ENCODE results near the gene TDG.

The TDG gene

GRCh38 chr12:103928682-103929045 is 37.0 kb upstream of the TDG start:
- peak overlapping the region; percentile 63 for H4K8ac ChIP-seq (ENCODE audit: low read length)
- H2BK5ac ChIP-seq (ENCODE audit: low read depth, low read length, poor library complexity, severe bottlenecking) = no peak overlapping the region
- H3K18ac ChIP-seq (ENCODE audit: low read depth in 1 of 2, low read length in 2 of 2) = no peak overlapping the region

DNA sequence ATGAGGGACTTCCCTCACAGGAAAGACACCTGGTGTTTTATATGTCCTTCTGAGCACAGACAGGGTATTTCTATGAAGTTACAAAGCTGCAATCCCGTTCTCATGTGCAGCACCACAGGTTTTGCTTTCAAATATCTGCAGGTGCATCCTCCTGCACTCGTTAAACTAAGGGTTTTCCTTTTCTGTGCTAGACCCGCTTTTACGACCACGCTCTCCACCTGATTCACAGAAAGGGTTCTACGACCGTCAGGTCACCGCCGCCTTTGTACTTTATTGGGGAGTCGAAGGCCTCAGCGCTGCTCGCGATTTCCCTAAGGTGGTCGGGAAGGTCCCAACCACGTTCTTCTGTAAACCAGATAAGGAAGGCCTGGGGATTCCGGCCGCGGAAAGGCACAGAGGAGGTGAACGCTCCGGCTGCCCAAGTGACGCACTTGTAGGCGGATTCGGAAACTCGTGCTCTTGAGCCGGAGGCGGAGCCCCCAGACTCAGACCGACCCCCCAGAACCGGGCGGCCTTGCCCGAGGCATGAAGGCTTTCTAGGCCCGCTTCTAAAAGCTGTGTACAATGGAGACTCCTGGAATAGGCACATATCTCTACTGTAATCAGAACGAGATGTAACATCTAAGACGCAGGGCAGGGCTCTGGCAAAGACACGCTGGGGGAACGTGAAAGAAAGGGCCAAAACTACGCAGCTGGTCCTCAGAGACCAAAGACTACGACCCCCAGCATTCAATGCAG is 36.5 kb upstream of the TDG start:
- peaks cover 3% of the 10 kb centered on the region for H3K79me1 ChIP-seq (replicated peaks; ENCODE audit: low read length, poor library complexity, severe bottlenecking)
- DNase-seq = peak; percentile 92
- WGBS = 1% methylated on average over 37 of the region's 37 CpGs
- H3K18ac ChIP-seq (ENCODE audit: low read depth in 1 of 2, low read length in 2 of 2) = peak overlapping the region; percentile 77 to 83
- no peak overlapping the region for H2BK120ac ChIP-seq (ENCODE audit: low read depth, low read length)
- peak overlapping the region; percentile 43 for H4K91ac ChIP-seq (ENCODE audit: low read length)
- peak overlapping the region; percentile 63 for H4K8ac ChIP-seq (ENCODE audit: low read length)
- H3K14ac ChIP-seq (ENCODE audit: low read length in 2 of 2) = peak overlapping the region in 1 of 2 experiments; percentile 19
- peaks cover 6% of the 10 kb centered on the region for H3K4me1 ChIP-seq (ENCODE audit: control insufficient read depth, insufficient read depth, low read depth, low read length)
- H3K9me3 ChIP-seq (ENCODE audit: control insufficient read depth, low read length) = no peaks in the 10 kb centered on the region
- H3K27ac ChIP-seq (ENCODE audit: low read length, poor library complexity, severe bottlenecking) = peak overlapping the region; percentile 92
- peak overlapping the region; percentile 99 for H3K9ac ChIP-seq (ENCODE audit: low read length)
- no peaks in the 10 kb centered on the region for H3K27me3 ChIP-seq (ENCODE audit: control insufficient read depth in 1 of 2, insufficient read depth in 1 of 2, low read length in 2 of 2)
- peak overlapping the region in 1 of 2 experiments; percentile 70 for H3K4ac ChIP-seq (ENCODE audit: low read depth in 1 of 2, low read length in 2 of 2)
- H3K4me3 ChIP-seq (ENCODE audit: insufficient read depth in 1 of 2, low read depth in 1 of 2, low read length in 2 of 2) = peak overlapping the region; percentile 53 to 82
- no peak overlapping the region for H3K23ac ChIP-seq (ENCODE audit: low read length in 2 of 2)
- H2BK5ac ChIP-seq (ENCODE audit: low read depth, low read length, poor library complexity, severe bottlenecking) = peak overlapping the region; percentile 59
- H3K4me2 ChIP-seq (ENCODE audit: low read length, poor library complexity, severe bottlenecking) = peak overlapping the region; percentile 78
- H2BK12ac ChIP-seq (ENCODE audit: low read length in 2 of 2) = peak overlapping the region in 1 of 2 experiments; percentile 15
- H3K36me3 ChIP-seq (ENCODE audit: control insufficient read depth in 1 of 2, insufficient read depth in 2 of 2, low read depth in 1 of 2, low read length in 2 of 2) = peaks cover under 1 to 20% of the 10 kb centered on the region in 2 experiments
- H2AK5ac ChIP-seq (ENCODE audit: low read length, severe bottlenecking) = no peak overlapping the region
- peak overlapping the region; percentile 0 for H2AFZ ChIP-seq (ENCODE audit: low read depth, low read length)
- no peak overlapping the region for H2BK15ac ChIP-seq (ENCODE audit: low read depth, poor library complexity, severe bottlenecking)

More at GRCh38 chr12:103928682-103929045, 37.0 kb upstream of the TDG start:
- no peak overlapping the region for H2BK15ac ChIP-seq (ENCODE audit: low read depth, poor library complexity, severe bottlenecking)
- no peak overlapping the region for H4K91ac ChIP-seq (ENCODE audit: low read length)
- peak overlapping the region in 1 of 2 experiments; percentile 82 for H3K4me3 ChIP-seq (ENCODE audit: insufficient read depth in 1 of 2, low read depth in 1 of 2, low read length in 2 of 2)
- peak overlapping the region; percentile 78 for H3K4me2 ChIP-seq (ENCODE audit: low read length, poor library complexity, severe bottlenecking)
- H2AK5ac ChIP-seq (ENCODE audit: low read length, severe bottlenecking) = no peak overlapping the region
- WGBS = 29% methylated on average over 12 of the region's 12 CpGs
- H3K4me1 ChIP-seq (ENCODE audit: control insufficient read depth, insufficient read depth, low read depth, low read length) = peaks cover 6% of the 10 kb centered on the region
- no peaks in the 10 kb centered on the region for H3K9me3 ChIP-seq (ENCODE audit: control insufficient read depth, low read length)
- H3K27ac ChIP-seq (ENCODE audit: low read length, poor library complexity, severe bottlenecking) = no peak overlapping the region
- peaks cover 3% of the 10 kb centered on the region for H3K79me1 ChIP-seq (replicated peaks; ENCODE audit: low read length, poor library complexity, severe bottlenecking)
- no peak overlapping the region for H3K23ac ChIP-seq (ENCODE audit: low read length in 2 of 2)
- H3K9ac ChIP-seq (ENCODE audit: low read length) = peak overlapping the region; percentile 99
- peaks cover 0 to 14% of the 10 kb centered on the region in 2 experiments for H3K36me3 ChIP-seq (ENCODE audit: control insufficient read depth in 1 of 2, insufficient read depth in 2 of 2, low read depth in 1 of 2, low read length in 2 of 2)
- DNase-seq = no peak
- H3K27me3 ChIP-seq (ENCODE audit: control insufficient read depth in 1 of 2, insufficient read depth in 1 of 2, low read length in 2 of 2) = no peaks in the 10 kb centered on the region
- H2AFZ ChIP-seq (ENCODE audit: low read depth, low read length) = no peak overlapping the region
- H3K4ac ChIP-seq (ENCODE audit: low read depth in 1 of 2, low read length in 2 of 2) = no peak overlapping the region
- H3K14ac ChIP-seq (ENCODE audit: low read length in 2 of 2) = no peak overlapping the region
- H2BK12ac ChIP-seq (ENCODE audit: low read length in 2 of 2) = no peak overlapping the region
- H2BK120ac ChIP-seq (ENCODE audit: low read depth, low read length) = no peak overlapping the region

- no peak overlapping the region for H2BK120ac ChIP-seq (ENCODE audit: low read depth, low read length)
- H2AFZ ChIP-seq (ENCODE audit: low read depth, low read length) = no peak overlapping the region
- no peak overlapping the region for H2AK5ac ChIP-seq (ENCODE audit: low read length, severe bottlenecking)
- WGBS = 0% methylated on average over 18 of the region's 18 CpGs
- peaks cover 4% of the 10 kb centered on the region for H3K79me1 ChIP-seq (replicated peaks; ENCODE audit: low read length, poor library complexity, severe bottlenecking)
- peaks cover 3 to 24% of the 10 kb centered on the region in 2 experiments for H3K36me3 ChIP-seq (ENCODE audit: control insufficient read depth in 1 of 2, insufficient read depth in 2 of 2, low read depth in 1 of 2, low read length in 2 of 2)
- H4K8ac ChIP-seq (ENCODE audit: low read length) = no peak overlapping the region
- peaks cover 6% of the 10 kb centered on the region for H3K4me1 ChIP-seq (ENCODE audit: control insufficient read depth, insufficient read depth, low read depth, low read length)
- H2BK12ac ChIP-seq (ENCODE audit: low read length in 2 of 2) = no peak overlapping the region
- H3K9me3 ChIP-seq (ENCODE audit: control insufficient read depth, low read length) = no peaks in the 10 kb centered on the region
- no peak for DNase-seq
- peak overlapping the region; percentile 70 to 82 for H3K4me3 ChIP-seq (ENCODE audit: insufficient read depth in 1 of 2, low read depth in 1 of 2, low read length in 2 of 2)
- H2BK15ac ChIP-seq (ENCODE audit: low read depth, poor library complexity, severe bottlenecking) = no peak overlapping the region
- H3K4me2 ChIP-seq (ENCODE audit: low read length, poor library complexity, severe bottlenecking) = peak overlapping the region; percentile 71
- H3K9ac ChIP-seq (ENCODE audit: low read length) = peak overlapping the region; percentile 99
- no peak overlapping the region for H2BK5ac ChIP-seq (ENCODE audit: low read depth, low read length, poor library complexity, severe bottlenecking)
- no peak overlapping the region for H3K23ac ChIP-seq (ENCODE audit: low read length in 2 of 2)
- H3K4ac ChIP-seq (ENCODE audit: low read depth in 1 of 2, low read length in 2 of 2) = no peak overlapping the region
- no peak overlapping the region for H3K18ac ChIP-seq (ENCODE audit: low read depth in 1 of 2, low read length in 2 of 2)
- H4K91ac ChIP-seq (ENCODE audit: low read length) = no peak overlapping the region
- H3K27me3 ChIP-seq (ENCODE audit: control insufficient read depth in 1 of 2, insufficient read depth in 1 of 2, low read length in 2 of 2) = no peaks in the 10 kb centered on the region
- H3K14ac ChIP-seq (ENCODE audit: low read length in 2 of 2) = no peak overlapping the region
- peak overlapping the region; percentile 92 for H3K27ac ChIP-seq (ENCODE audit: low read length, poor library complexity, severe bottlenecking)
Observed at GRCh38 chr12:103929784-103930033, 36.0 kb upstream of the TDG start.

- Histone ChIP-seq H2AFZ (ENCODE audit: low read depth, low read length) (peak within 1 kb of the TSS; percentile 0), H4K8ac (ENCODE audit: low read length) (peak within 1 kb of the TSS; percentile 82), H3K27ac (ENCODE audit: low read length, poor library complexity, severe bottlenecking) (peak within 1 kb of the TSS; percentile 92), H3K14ac (ENCODE audit: low read length in 2 of 2) (peak within 1 kb of the TSS in 1 of 2 experiments; percentile 87), H2AK5ac (ENCODE audit: low read length, severe bottlenecking) (no peak within 1 kb of the TSS), H3K4me3 (ENCODE audit: insufficient read depth in 1 of 2, low read depth in 1 of 2, low read length in 2 of 2) (peak within 1 kb of the TSS; percentile 70 to 94), H2BK5ac (ENCODE audit: low read depth, low read length, poor library complexity, severe bottlenecking) (peak within 1 kb of the TSS; percentile 59), H2BK12ac (ENCODE audit: low read length in 2 of 2) (peak within 1 kb of the TSS in 1 of 2 experiments; percentile 93), H3K9me3 (ENCODE audit: control insufficient read depth, low read length) (no peaks in the 10 kb centered on the region), H3K4me2 (ENCODE audit: low read length, poor library complexity, severe bottlenecking) (peak within 1 kb of the TSS; percentile 81), H4K91ac (ENCODE audit: low read length) (peak within 1 kb of the TSS; percentile 94), H3K27me3 (ENCODE audit: control insufficient read depth in 1 of 2, insufficient read depth in 1 of 2, low read length in 2 of 2) (no peaks in the 10 kb centered on the region), H3K23ac (ENCODE audit: low read length in 2 of 2) (peak within 1 kb of the TSS in 1 of 2 experiments; percentile 29), H2BK120ac (ENCODE audit: low read depth, low read length) (peak within 1 kb of the TSS; percentile 57), H3K18ac (ENCODE audit: low read depth in 1 of 2, low read length in 2 of 2) (peak within 1 kb of the TSS; percentile 77 to 83), H3K4ac (ENCODE audit: low read depth in 1 of 2, low read length in 2 of 2) (peak within 1 kb of the TSS; percentile 57 to 74), H3K79me1 (replicated peaks; ENCODE audit: low read length, poor library complexity, severe bottlenecking) (peaks cover 4% of the 10 kb centered on the region), H3K9ac (ENCODE audit: low read length) (peak within 1 kb of the TSS; percentile 99), H2BK15ac (ENCODE audit: low read depth, poor library complexity, severe bottlenecking) (no peak within 1 kb of the TSS), H3K36me3 (ENCODE audit: control insufficient read depth in 1 of 2, insufficient read depth in 2 of 2, low read depth in 1 of 2, low read length in 2 of 2) (peaks cover 3 to 29% of the 10 kb centered on the region in 2 experiments), H3K4me1 (ENCODE audit: control insufficient read depth, insufficient read depth, low read depth, low read length) (peaks cover 5% of the 10 kb centered on the region)
- under 1% methylated on average over 56 of the region's 56 CpGs for WGBS
- DNase-seq = peak; percentile 100
Observed at GRCh38 chr12:103930034-103930786, 35.5 kb upstream of the TDG start, which contains the start of gene HSP90B1. HSP90B1 (plus strand) TSS chr12:103930410; CDS start chr12:103930516, 106 bp downstream.
